ENCODE measurements around the gene PORCN. TPM values are rescaled to one million over a fixed set of nuclear protein-coding genes. Genes with fewer than 3 reads are reported as not detected.

Gene PORCN
- total RNA-seq, 1 donor = 13.8 TPM

GRCh38 chrX:48513670-48514069 lies 4.9 kb downstream of the PORCN start:
- Histone ChIP-seq H3K9me3 (ENCODE audit: low read depth, low read length) (no peaks in the 10 kb centered on the region), H3K79me2 (ENCODE audit: insufficient read depth, low read length) (peaks cover 23% of the 10 kb centered on the region), H3K4me2 (ENCODE audit: insufficient read depth, low read length) (no peak overlapping the region), H3K4me3 (ENCODE audit: insufficient read depth, low read length) (no peak overlapping the region), H3K27ac (ENCODE audit: low read depth, low read length) (no peak overlapping the region), H3K36me3 (ENCODE audit: insufficient read depth, low read length) (peaks cover 10% of the 10 kb centered on the region), H3K27me3 (ENCODE audit: insufficient read depth, low read length) (no peaks in the 10 kb centered on the region), H3K4me1 (ENCODE audit: insufficient read depth, low read length) (peaks cover 2% of the 10 kb centered on the region), H4K20me1 (ENCODE audit: insufficient read depth, low read length) (no peaks in the 10 kb centered on the region), H2AFZ (ENCODE audit: low read length) (no peak overlapping the region)
- TF ChIP-seq, protein P1, sequence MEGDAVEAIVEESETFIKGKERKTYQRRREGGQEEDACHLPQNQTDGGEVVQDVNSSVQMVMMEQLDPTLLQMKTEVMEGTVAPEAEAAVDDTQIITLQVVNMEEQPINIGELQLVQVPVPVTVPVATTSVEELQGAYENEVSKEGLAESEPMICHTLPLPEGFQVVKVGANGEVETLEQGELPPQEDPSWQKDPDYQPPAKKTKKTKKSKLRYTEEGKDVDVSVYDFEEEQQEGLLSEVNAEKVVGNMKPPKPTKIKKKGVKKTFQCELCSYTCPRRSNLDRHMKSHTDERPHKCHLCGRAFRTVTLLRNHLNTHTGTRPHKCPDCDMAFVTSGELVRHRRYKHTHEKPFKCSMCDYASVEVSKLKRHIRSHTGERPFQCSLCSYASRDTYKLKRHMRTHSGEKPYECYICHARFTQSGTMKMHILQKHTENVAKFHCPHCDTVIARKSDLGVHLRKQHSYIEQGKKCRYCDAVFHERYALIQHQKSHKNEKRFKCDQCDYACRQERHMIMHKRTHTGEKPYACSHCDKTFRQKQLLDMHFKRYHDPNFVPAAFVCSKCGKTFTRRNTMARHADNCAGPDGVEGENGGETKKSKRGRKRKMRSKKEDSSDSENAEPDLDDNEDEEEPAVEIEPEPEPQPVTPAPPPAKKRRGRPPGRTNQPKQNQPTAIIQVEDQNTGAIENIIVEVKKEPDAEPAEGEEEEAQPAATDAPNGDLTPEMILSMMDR (IDR thresholded peaks at IDR 0.05; ENCODE audit: extremely low read depth, low read depth, low read length) = no peak
- DNase-seq (ENCODE audit: insufficient read length, low spot score, missing footprints) = no peak

DNA sequence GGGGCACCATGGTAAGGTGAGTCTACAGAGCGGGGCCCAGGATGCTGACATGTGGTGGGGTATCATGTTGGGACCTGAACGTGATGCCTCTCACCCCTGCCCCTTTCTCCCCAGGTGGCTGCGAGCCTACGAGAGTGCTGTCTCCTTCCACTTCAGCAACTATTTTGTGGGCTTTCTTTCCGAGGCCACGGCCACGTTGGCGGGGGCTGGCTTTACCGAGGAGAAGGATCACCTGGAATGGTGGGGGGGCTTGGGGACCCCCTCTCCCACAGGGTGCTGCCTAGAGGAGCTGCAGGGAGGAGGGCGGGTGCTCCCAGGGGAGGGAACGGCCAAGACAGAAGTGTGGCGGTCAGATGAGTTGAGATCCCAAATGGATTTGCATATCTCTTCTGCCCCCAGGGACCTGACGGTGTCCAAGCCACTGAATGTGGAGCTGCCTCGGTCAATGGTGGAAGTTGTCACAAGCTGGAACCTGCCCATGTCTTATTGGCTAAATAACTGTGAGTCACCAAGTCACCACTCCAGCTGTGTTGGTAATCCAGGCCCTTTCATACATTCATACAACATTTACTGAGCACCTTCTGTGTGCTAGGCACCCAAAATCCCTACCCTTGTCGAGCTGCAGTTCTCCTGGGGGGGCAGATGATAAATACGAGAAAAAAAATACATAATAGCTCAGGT lies 5.5 kb downstream of the PORCN start:
- TF ChIP-seq, protein P1 (IDR thresholded peaks at IDR 0.05; ENCODE audit: extremely low read depth, low read depth, low read length) = no peak
- no peak overlapping the region for H3K27ac ChIP-seq (ENCODE audit: low read depth, low read length)
- no peak overlapping the region for H3K4me2 ChIP-seq (ENCODE audit: insufficient read depth, low read length)
- no peak overlapping the region for H3K4me3 ChIP-seq (ENCODE audit: insufficient read depth, low read length)
- no peaks in the 10 kb centered on the region for H4K20me1 ChIP-seq (ENCODE audit: insufficient read depth, low read length)
- peaks cover 18% of the 10 kb centered on the region for H3K79me2 ChIP-seq (ENCODE audit: insufficient read depth, low read length)
- no peaks in the 10 kb centered on the region for H3K27me3 ChIP-seq (ENCODE audit: insufficient read depth, low read length)
- no peak for DNase-seq (ENCODE audit: insufficient read length, low spot score, missing footprints)
- peaks cover 10% of the 10 kb centered on the region for H3K36me3 ChIP-seq (ENCODE audit: insufficient read depth, low read length)
- H2AFZ ChIP-seq (ENCODE audit: low read length) = no peak overlapping the region
- no peaks in the 10 kb centered on the region for H3K9me3 ChIP-seq (ENCODE audit: low read depth, low read length)
- peaks cover 2% of the 10 kb centered on the region for H3K4me1 ChIP-seq (ENCODE audit: insufficient read depth, low read length)

DNA sequence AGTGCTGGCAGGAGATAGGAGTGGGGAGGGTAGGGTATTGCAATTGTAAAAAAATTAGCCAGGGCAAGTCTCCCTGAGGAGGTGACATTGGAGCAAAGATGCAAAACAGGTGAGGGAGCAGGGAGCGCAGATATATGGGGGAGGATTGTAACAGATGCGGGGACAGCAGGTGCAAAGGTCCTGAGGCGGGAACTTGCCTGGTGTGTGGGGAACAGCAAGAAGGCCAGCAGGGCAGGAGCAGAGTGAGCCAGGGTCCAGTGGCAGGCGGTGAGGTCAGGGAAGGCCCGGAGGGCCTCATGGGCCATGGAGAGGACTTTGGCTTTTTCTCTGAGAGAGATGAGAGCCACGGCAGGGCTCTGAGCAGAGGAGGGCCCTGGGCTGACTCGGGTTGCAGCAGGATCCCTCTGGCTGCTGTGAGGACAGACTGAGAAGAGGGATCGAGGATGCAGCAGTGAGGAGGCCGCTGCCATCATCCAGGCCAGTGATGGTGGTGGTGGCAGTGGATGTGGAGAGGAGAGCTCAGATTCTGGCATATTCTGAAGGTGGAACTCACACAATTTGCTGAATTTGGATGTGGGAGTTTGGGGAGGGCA lies 6.2 kb downstream of the PORCN start:
- no peak for DNase-seq (ENCODE audit: insufficient read length, low spot score, missing footprints)
- TF ChIP-seq, protein P1 (IDR thresholded peaks at IDR 0.05; ENCODE audit: extremely low read depth, low read depth, low read length) = no peak
- Histone ChIP-seq H3K4me2 (ENCODE audit: insufficient read depth, low read length) (no peak overlapping the region), H3K36me3 (ENCODE audit: insufficient read depth, low read length) (peaks cover 10% of the 10 kb centered on the region), H3K27ac (ENCODE audit: low read depth, low read length) (no peak overlapping the region), H3K9me3 (ENCODE audit: low read depth, low read length) (no peaks in the 10 kb centered on the region), H3K79me2 (ENCODE audit: insufficient read depth, low read length) (peaks cover 11% of the 10 kb centered on the region), H3K27me3 (ENCODE audit: insufficient read depth, low read length) (no peaks in the 10 kb centered on the region), H4K20me1 (ENCODE audit: insufficient read depth, low read length) (no peaks in the 10 kb centered on the region), H3K4me3 (ENCODE audit: insufficient read depth, low read length) (no peak overlapping the region), H2AFZ (ENCODE audit: low read length) (no peak overlapping the region), H3K4me1 (ENCODE audit: insufficient read depth, low read length) (peaks cover 1% of the 10 kb centered on the region)

DNA sequence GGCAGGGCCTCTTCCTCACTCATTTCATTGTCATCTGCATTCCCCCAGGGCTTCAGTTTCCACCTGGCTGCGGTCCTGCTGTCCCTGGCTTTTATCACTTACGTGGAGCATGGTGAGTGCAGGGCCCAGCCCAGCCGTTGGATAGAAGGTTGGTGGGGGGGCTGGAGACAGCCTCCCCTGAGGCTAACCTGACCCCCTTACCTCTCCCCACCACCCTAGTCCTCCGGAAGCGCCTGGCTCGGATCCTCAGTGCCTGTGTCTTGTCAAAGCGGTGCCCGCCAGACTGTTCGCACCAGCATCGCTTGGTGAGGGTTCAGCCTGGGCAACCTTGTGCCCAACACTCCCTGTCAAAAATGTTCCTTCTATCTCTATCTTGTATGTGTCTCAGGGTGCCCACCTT lies 7.0 kb downstream of the PORCN start:
- no peak for DNase-seq (ENCODE audit: insufficient read length, low spot score, missing footprints)
- no peak overlapping the region for H3K4me2 ChIP-seq (ENCODE audit: insufficient read depth, low read length)
- H3K27me3 ChIP-seq (ENCODE audit: insufficient read depth, low read length) = no peaks in the 10 kb centered on the region
- H4K20me1 ChIP-seq (ENCODE audit: insufficient read depth, low read length) = no peaks in the 10 kb centered on the region
- H3K36me3 ChIP-seq (ENCODE audit: insufficient read depth, low read length) = peaks cover 10% of the 10 kb centered on the region
- H3K4me1 ChIP-seq (ENCODE audit: insufficient read depth, low read length) = no peaks in the 10 kb centered on the region
- TF ChIP-seq, protein P1 (IDR thresholded peaks at IDR 0.05; ENCODE audit: extremely low read depth, low read depth, low read length) = no peak
- H3K4me3 ChIP-seq (ENCODE audit: insufficient read depth, low read length) = no peak overlapping the region
- no peak overlapping the region for H3K27ac ChIP-seq (ENCODE audit: low read depth, low read length)
- H3K9me3 ChIP-seq (ENCODE audit: low read depth, low read length) = no peaks in the 10 kb centered on the region
- H2AFZ ChIP-seq (ENCODE audit: low read length) = no peak overlapping the region
- peaks cover 7% of the 10 kb centered on the region for H3K79me2 ChIP-seq (ENCODE audit: insufficient read depth, low read length)

All from osteoblast (primary cell).